ENCODE measurements around the gene LAIR2. TPM values are rescaled to one million over a fixed set of nuclear protein-coding genes. Genes with fewer than 3 reads are reported as not detected.
"Not testable (repeated sequence)": the region's sequence is repeated elsewhere in the genome, so short reads cannot be mapped to it uniquely, and the experiment has no call there.

Gene LAIR2
- total RNA-seq, 2 experiments from 2014 or later, result 1.2 TPM; not detected in 1

GRCh38 chr19:54505542-54505941, 2.9 kb downstream of the LAIR2 start:
- H3K4me3 Mint-ChIP-seq; H3K9me3 Mint-ChIP-seq; H3K9me3 ChIP-seq (ENCODE audit: control insufficient read depth in 1 of 2, insufficient read depth in 1 of 2, low read length in 2 of 2); H3K27me3 ChIP-seq (ENCODE audit: control insufficient read depth in 1 of 2, insufficient read depth in 2 of 2, low read length in 2 of 2); H3K27ac Mint-ChIP-seq; H3K36me3 Mint-ChIP-seq (ENCODE audit: low read depth); CTCF ChIA-PET; POLR2A ChIA-PET; H3K36me3 ChIP-seq (ENCODE audit: insufficient read depth, low read length); H3K4me3 ChIP-seq (ENCODE audit: low read length); intact Hi-C loops (cut with DNase I, micrococcal nuclease); H3K27ac ChIP-seq (ENCODE audit: low read depth in 1 of 2, low read length in 2 of 2); ATAC-seq (ENCODE audit: poor library complexity): not testable (repeated sequence)
- H3K4me1 ChIP-seq (ENCODE audit: insufficient read depth, low read length), result peaks cover 33% of the 10 kb centered on the region
- Mint-ChIP-seq H3K4me1 (ENCODE audit: low read depth) (peaks cover 21% of the 10 kb centered on the region), H3K27me3 (peaks cover 15% of the 10 kb centered on the region)
- DNase-seq, result peak in 1 of 14 experiments; percentile 24

GRCh38 chr19:54506079-54506478, 3.4 kb downstream of the LAIR2 start:
- H3K36me3 Mint-ChIP-seq (ENCODE audit: low read depth), result no peaks in the 10 kb centered on the region
- intact Hi-C loops (cut with DNase I, micrococcal nuclease), result no loop called here
- DNase-seq, result no peak
- peaks cover 21% of the 10 kb centered on the region for H3K4me1 Mint-ChIP-seq (ENCODE audit: low read depth)
- no peak overlapping the region for H3K27ac Mint-ChIP-seq
- Histone ChIP-seq H3K4me1 (ENCODE audit: insufficient read depth, low read length) (peaks cover 33% of the 10 kb centered on the region), H3K9me3 (ENCODE audit: control insufficient read depth in 1 of 2, insufficient read depth in 1 of 2, low read length in 2 of 2) (no peaks in the 10 kb centered on the region), H3K27ac (ENCODE audit: low read depth in 1 of 2, low read length in 2 of 2) (no peak overlapping the region), H3K36me3 (ENCODE audit: insufficient read depth, low read length) (no peaks in the 10 kb centered on the region), H3K27me3 (ENCODE audit: control insufficient read depth in 1 of 2, insufficient read depth in 2 of 2, low read length in 2 of 2) (peaks cover 0 to 5% of the 10 kb centered on the region in 2 experiments), H3K4me3 (ENCODE audit: low read length) (peak overlapping the region; percentile 8)
- POLR2A ChIA-PET, result no interaction called here
- TF ChIP-seq CTCF (IDR thresholded peaks at IDR 0.05), result no peak
- H3K4me3 Mint-ChIP-seq, result no peak overlapping the region
- no peaks in the 10 kb centered on the region for H3K9me3 Mint-ChIP-seq
- H3K27me3 Mint-ChIP-seq, result peaks cover 13% of the 10 kb centered on the region
- CTCF ChIA-PET, result no interaction called here
- no peak for ATAC-seq (ENCODE audit: poor library complexity)

- H3K27me3 ChIP-seq (ENCODE audit: control insufficient read depth in 1 of 2, insufficient read depth in 2 of 2, low read length in 2 of 2); H3K36me3 ChIP-seq (ENCODE audit: insufficient read depth, low read length); H3K9me3 Mint-ChIP-seq; H3K4me3 Mint-ChIP-seq; POLR2A ChIA-PET; intact Hi-C loops (cut with DNase I, micrococcal nuclease); H3K4me3 ChIP-seq (ENCODE audit: low read length); CTCF ChIA-PET; H3K36me3 Mint-ChIP-seq (ENCODE audit: low read depth); H3K9me3 ChIP-seq (ENCODE audit: control insufficient read depth in 1 of 2, insufficient read depth in 1 of 2, low read length in 2 of 2); H3K27ac Mint-ChIP-seq; H3K27ac ChIP-seq (ENCODE audit: low read depth in 1 of 2, low read length in 2 of 2): not testable (repeated sequence)
- ATAC-seq (ENCODE audit: poor library complexity) (peak; percentile 36), DNase-seq (peak in 1 of 14 experiments; percentile 42)
- H3K4me1 ChIP-seq (ENCODE audit: insufficient read depth, low read length), result peaks cover 33% of the 10 kb centered on the region
- H3K27me3 Mint-ChIP-seq, result peaks cover 10% of the 10 kb centered on the region
- peaks cover 20% of the 10 kb centered on the region for H3K4me1 Mint-ChIP-seq (ENCODE audit: low read depth)
Measured at GRCh38 chr19:54507038-54507717, 4.5 kb downstream of the LAIR2 start.

GRCh38 chr19:54507824-54508223, 5.2 kb downstream of the LAIR2 start:
- Histone ChIP-seq H3K9me3 (ENCODE audit: control insufficient read depth in 1 of 2, insufficient read depth in 1 of 2, low read length in 2 of 2) (no peaks in the 10 kb centered on the region), H3K4me1 (ENCODE audit: insufficient read depth, low read length) (peaks cover 32% of the 10 kb centered on the region), H3K36me3 (ENCODE audit: insufficient read depth, low read length) (no peaks in the 10 kb centered on the region), H3K27ac (ENCODE audit: low read depth in 1 of 2, low read length in 2 of 2) (no peak overlapping the region), H3K4me3 (ENCODE audit: low read length) (no peak overlapping the region), H3K27me3 (ENCODE audit: control insufficient read depth in 1 of 2, insufficient read depth in 2 of 2, low read length in 2 of 2) (peaks cover 0 to 5% of the 10 kb centered on the region in 2 experiments)
- Mint-ChIP-seq H3K9me3 (no peaks in the 10 kb centered on the region), H3K4me3 (no peak overlapping the region), H3K27me3 (peaks cover 9% of the 10 kb centered on the region), H3K27ac (no peak overlapping the region), H3K36me3 (ENCODE audit: low read depth) (no peaks in the 10 kb centered on the region), H3K4me1 (ENCODE audit: low read depth) (peaks cover 14% of the 10 kb centered on the region)
- no peak for DNase-seq
- no peak for TF ChIP-seq CTCF (IDR thresholded peaks at IDR 0.05)
- ChIA-PET CTCF (no interaction called here), POLR2A (no interaction called here)
- intact Hi-C loops (cut with DNase I, micrococcal nuclease), result no loop called here
- no peak for ATAC-seq (ENCODE audit: poor library complexity)

- H3K27ac ChIP-seq (ENCODE audit: low read depth in 1 of 2, low read length in 2 of 2); H3K9me3 Mint-ChIP-seq; ATAC-seq (ENCODE audit: poor library complexity); H3K36me3 Mint-ChIP-seq (ENCODE audit: low read depth); intact Hi-C loops (cut with DNase I, micrococcal nuclease); H3K36me3 ChIP-seq (ENCODE audit: insufficient read depth, low read length); H3K27ac Mint-ChIP-seq; POLR2A ChIA-PET; H3K27me3 Mint-ChIP-seq; CTCF ChIA-PET; DNase-seq; H3K4me3 Mint-ChIP-seq; H3K9me3 ChIP-seq (ENCODE audit: control insufficient read depth in 1 of 2, insufficient read depth in 1 of 2, low read length in 2 of 2); H3K4me3 ChIP-seq (ENCODE audit: low read length); H3K27me3 ChIP-seq (ENCODE audit: control insufficient read depth in 1 of 2, insufficient read depth in 2 of 2, low read length in 2 of 2): not testable (repeated sequence)
- H3K4me1 ChIP-seq (ENCODE audit: insufficient read depth, low read length), result peaks cover 29% of the 10 kb centered on the region
- H3K4me1 Mint-ChIP-seq (ENCODE audit: low read depth), result peaks cover 14% of the 10 kb centered on the region
Measured at GRCh38 chr19:54508487-54508886, 5.9 kb downstream of the LAIR2 start.
